Measurements from ENCODE around the gene LRRC58.
"Not testable (repeated sequence)": the region's sequence is repeated elsewhere in the genome, so short reads cannot be mapped to it uniquely, and the experiment has no call there.

LRRC58 gene
- total RNA-seq = 34.7 to 143 (median 103) reads per million in 9 experiments

GRCh38 chr3:120348991-120349854 lies at the start of gene LRRC58:
LRRC58 (minus strand) TSS chr3:120349354; CDS start chr3:120349243, 111 bp downstream.
- ATAC-seq (replicated peaks) (peak; percentile 86), DNase-seq (peak; percentile 86 to 89 (median 87))
- Mint-ChIP-seq H3K27ac (peak within 1 kb of the TSS; percentile 80 to 85), H3K9me3 (no peaks in the 10 kb centered on the region), H3K4me3 (peak within 1 kb of the TSS; percentile 84 to 87), H3K4me1 (ENCODE audit: low read depth in 2 of 2) (peaks cover 34 to 42% of the 10 kb centered on the region in 2 donors), H3K27me3 (peaks cover 7 to 9% of the 10 kb centered on the region in 2 donors), H3K36me3 (ENCODE audit: insufficient read depth) (peaks cover 31% of the 10 kb centered on the region)

GRCh38 chr3:120396469-120396868 lies 47.3 kb upstream of the LRRC58 start:
- Mint-ChIP-seq H3K9me3 (no peaks in the 10 kb centered on the region), H3K4me3 (no peak overlapping the region), H3K27ac (no peak overlapping the region), H3K27me3 (peaks cover 0 to under 1% of the 10 kb centered on the region in 2 donors), H3K4me1 (ENCODE audit: low read depth in 2 of 2) (no peaks in the 10 kb centered on the region), H3K36me3 (ENCODE audit: insufficient read depth) (no peaks in the 10 kb centered on the region)
- ATAC-seq (replicated peaks) (no peak), DNase-seq (no peak)

- Mint-ChIP-seq H3K4me1 (ENCODE audit: low read depth in 2 of 2) (no peaks in the 10 kb centered on the region), H3K4me3 (no peak overlapping the region), H3K27ac (no peak overlapping the region), H3K27me3 (peaks cover 0 to 5% of the 10 kb centered on the region in 2 donors), H3K36me3 (ENCODE audit: insufficient read depth) (no peaks in the 10 kb centered on the region), H3K9me3 (no peaks in the 10 kb centered on the region)
- ATAC-seq (replicated peaks) (no peak), DNase-seq (no peak)
These were observed 45.2 kb upstream of the LRRC58 start for GRCh38 chr3:120394347-120394746.

- DNase-seq (no peak), ATAC-seq (replicated peaks) (no peak)
- no peak overlapping the region for H3K27ac Mint-ChIP-seq
- no peaks in the 10 kb centered on the region for H3K4me1 Mint-ChIP-seq (ENCODE audit: low read depth in 2 of 2)
- no peak overlapping the region for H3K4me3 Mint-ChIP-seq
- H3K9me3 Mint-ChIP-seq = no peaks in the 10 kb centered on the region
- peaks cover 0 to 5% of the 10 kb centered on the region in 2 donors for H3K27me3 Mint-ChIP-seq
- no peaks in the 10 kb centered on the region for H3K36me3 Mint-ChIP-seq (ENCODE audit: insufficient read depth)
These were observed 44.6 kb upstream of the LRRC58 start for GRCh38 chr3:120393761-120394160.

- DNase-seq (no peak), ATAC-seq (replicated peaks) (no peak)
- no peaks in the 10 kb centered on the region for H3K9me3 Mint-ChIP-seq
- no peak overlapping the region for H3K27ac Mint-ChIP-seq
- no peaks in the 10 kb centered on the region for H3K36me3 Mint-ChIP-seq (ENCODE audit: insufficient read depth)
- H3K27me3 Mint-ChIP-seq = peaks cover 0 to 5% of the 10 kb centered on the region in 2 donors
- H3K4me3 Mint-ChIP-seq = no peak overlapping the region
- H3K4me1 Mint-ChIP-seq (ENCODE audit: low read depth in 2 of 2) = no peaks in the 10 kb centered on the region
These were observed 44.1 kb upstream of the LRRC58 start for GRCh38 chr3:120393243-120393642.

GRCh38 chr3:120382941-120383447 lies 33.8 kb upstream of the LRRC58 start:
- Mint-ChIP-seq H3K4me1 (ENCODE audit: low read depth in 2 of 2) (no peaks in the 10 kb centered on the region), H3K4me3 (no peak overlapping the region), H3K27me3 (peaks cover 0 to 9% of the 10 kb centered on the region in 2 donors), H3K9me3 (peaks cover 2 to 7% of the 10 kb centered on the region in 2 donors), H3K36me3 (ENCODE audit: insufficient read depth) (no peaks in the 10 kb centered on the region), H3K27ac (no peak overlapping the region)
- DNase-seq (no peak), ATAC-seq (replicated peaks) (no peak)

- Mint-ChIP-seq H3K27ac (no peak overlapping the region), H3K9me3 (peaks cover 2 to 7% of the 10 kb centered on the region in 2 donors), H3K4me3 (no peak overlapping the region), H3K27me3 (peaks cover 0 to 9% of the 10 kb centered on the region in 2 donors), H3K36me3 (ENCODE audit: insufficient read depth) (no peaks in the 10 kb centered on the region), H3K4me1 (ENCODE audit: low read depth in 2 of 2) (no peaks in the 10 kb centered on the region)
- DNase-seq (no peak), ATAC-seq (replicated peaks) (no peak)
These were observed 32.3 kb upstream of the LRRC58 start for GRCh38 chr3:120381503-120381902.

- H3K27me3 Mint-ChIP-seq; ATAC-seq (replicated peaks); H3K4me3 Mint-ChIP-seq; H3K27ac Mint-ChIP-seq; DNase-seq; H3K9me3 Mint-ChIP-seq; H3K4me1 Mint-ChIP-seq (ENCODE audit: low read depth in 2 of 2); H3K36me3 Mint-ChIP-seq (ENCODE audit: insufficient read depth): not testable (repeated sequence)
These were observed 28.8 kb upstream of the LRRC58 start for GRCh38 chr3:120377948-120378347.

GRCh38 chr3:120370463-120370862 lies 21.3 kb upstream of the LRRC58 start:
- Mint-ChIP-seq H3K4me1 (ENCODE audit: low read depth in 2 of 2) (no peaks in the 10 kb centered on the region), H3K9me3 (no peaks in the 10 kb centered on the region), H3K36me3 (ENCODE audit: insufficient read depth) (no peaks in the 10 kb centered on the region), H3K4me3 (no peak overlapping the region), H3K27ac (no peak overlapping the region), H3K27me3 (peaks cover 30 to 33% of the 10 kb centered on the region in 2 donors)
- ATAC-seq (replicated peaks) (no peak), DNase-seq (no peak)

- no peaks in the 10 kb centered on the region for H3K4me1 Mint-ChIP-seq (ENCODE audit: low read depth in 2 of 2)
- no peaks in the 10 kb centered on the region for H3K9me3 Mint-ChIP-seq
- no peaks in the 10 kb centered on the region for H3K36me3 Mint-ChIP-seq (ENCODE audit: insufficient read depth)
- no peak overlapping the region for H3K4me3 Mint-ChIP-seq
- DNase-seq (no peak), ATAC-seq (replicated peaks) (no peak)
- H3K27ac Mint-ChIP-seq = no peak overlapping the region
- peaks cover 30 to 47% of the 10 kb centered on the region in 2 donors for H3K27me3 Mint-ChIP-seq
These were observed 19.9 kb upstream of the LRRC58 start for GRCh38 chr3:120369037-120369467.

GRCh38 chr3:120368172-120368571 lies 19.0 kb upstream of the LRRC58 start:
- H3K4me3 Mint-ChIP-seq = no peak overlapping the region
- H3K27ac Mint-ChIP-seq = no peak overlapping the region
- H3K9me3 Mint-ChIP-seq = no peaks in the 10 kb centered on the region
- no peaks in the 10 kb centered on the region for H3K4me1 Mint-ChIP-seq (ENCODE audit: low read depth in 2 of 2)
- H3K27me3 Mint-ChIP-seq = peaks cover 30 to 47% of the 10 kb centered on the region in 2 donors
- ATAC-seq (replicated peaks) (no peak), DNase-seq (no peak)
- no peaks in the 10 kb centered on the region for H3K36me3 Mint-ChIP-seq (ENCODE audit: insufficient read depth)

GRCh38 chr3:120364821-120365220 lies 15.7 kb upstream of the LRRC58 start:
- ATAC-seq (replicated peaks) (no peak), DNase-seq (no peak)
- Mint-ChIP-seq H3K27me3 (peaks cover 29 to 57% of the 10 kb centered on the region in 2 donors), H3K27ac (no peak overlapping the region), H3K4me1 (ENCODE audit: low read depth in 2 of 2) (no peaks in the 10 kb centered on the region), H3K9me3 (no peaks in the 10 kb centered on the region), H3K36me3 (ENCODE audit: insufficient read depth) (no peaks in the 10 kb centered on the region), H3K4me3 (no peak overlapping the region)

GRCh38 chr3:120364101-120364500 lies 14.9 kb upstream of the LRRC58 start:
- no peak overlapping the region for H3K4me3 Mint-ChIP-seq
- no peaks in the 10 kb centered on the region for H3K9me3 Mint-ChIP-seq

GRCh38 chr3:120357807-120358206 lies 8.7 kb upstream of the LRRC58 start:
- Mint-ChIP-seq H3K27ac (no peak overlapping the region), H3K36me3 (ENCODE audit: insufficient read depth) (no peaks in the 10 kb centered on the region), H3K4me3 (no peak overlapping the region), H3K4me1 (ENCODE audit: low read depth in 2 of 2) (no peaks in the 10 kb centered on the region), H3K9me3 (no peaks in the 10 kb centered on the region), H3K27me3 (peaks cover 13 to 43% of the 10 kb centered on the region in 2 donors)
- ATAC-seq (replicated peaks) (peak; percentile 33), DNase-seq (no peak)

More at GRCh38 chr3:120364101-120364500, 14.9 kb upstream of the LRRC58 start:
- ATAC-seq (replicated peaks) (no peak), DNase-seq (no peak)
- H3K27ac Mint-ChIP-seq = no peak overlapping the region
- H3K4me1 Mint-ChIP-seq (ENCODE audit: low read depth in 2 of 2) = no peaks in the 10 kb centered on the region
- peaks cover 29 to 57% of the 10 kb centered on the region in 2 donors for H3K27me3 Mint-ChIP-seq
- no peaks in the 10 kb centered on the region for H3K36me3 Mint-ChIP-seq (ENCODE audit: insufficient read depth)
